Astrocyte (in vitro differentiated cells and primary cell): Measurements from ENCODE around the gene FAM234A.

Experiments used
- CTCF ChIP-seq: IDR thresholded peaks from 2 replicates; pipeline ENCODE4 v1.5.1; 2011; ENCODE audit warnings: low read depth, mild to moderate bottlenecking, inconsistent platforms, low read length, moderate library complexity; ENCODE audit not compliant: insufficient read depth
- EZH2 ChIP-seq: IDR thresholded peaks from 2 replicates; pipeline ENCODE4 v1.6.1; 2012; ENCODE audit warnings: mild to moderate bottlenecking, low read length, inconsistent platforms; ENCODE audit not compliant: insufficient read depth

GRCh38 chr16:286491-287297 is 52.1 kb downstream of the FAM234A start:
- TF ChIP-seq CTCF (no peak), EZH2 (no peak)
